ENCODE data around the gene TNFAIP2.

DNA sequence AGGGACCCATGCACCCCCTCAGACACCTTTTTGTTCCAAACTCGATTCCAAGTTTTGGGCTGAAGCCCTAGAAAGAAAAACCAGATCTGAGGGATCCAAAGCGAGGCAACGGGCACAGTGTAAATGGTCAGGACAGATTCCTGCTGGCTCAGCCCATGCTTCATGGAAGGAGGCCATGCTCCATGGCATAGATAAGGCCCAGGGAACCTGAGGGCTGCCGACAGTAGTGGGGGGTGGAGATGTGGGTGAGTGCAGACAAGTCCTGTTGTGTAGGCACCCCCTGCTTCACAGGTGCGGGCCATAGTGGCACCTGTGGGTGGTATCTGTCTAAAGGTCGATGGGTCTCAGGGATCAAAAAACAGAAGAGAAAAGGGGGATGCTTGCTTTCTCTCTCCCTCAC is 42.1 kb downstream of the TNFAIP2 start:
- TF ChIP-seq POLR2A (IDR thresholded peaks at IDR 0.05; ENCODE audit: low read length) (no peak), GATA1 (IDR thresholded peaks at IDR 0.05; ENCODE audit: low read depth, low read length) (no peak)
